ENCODE results near the gene ZNF518B.

DNA sequence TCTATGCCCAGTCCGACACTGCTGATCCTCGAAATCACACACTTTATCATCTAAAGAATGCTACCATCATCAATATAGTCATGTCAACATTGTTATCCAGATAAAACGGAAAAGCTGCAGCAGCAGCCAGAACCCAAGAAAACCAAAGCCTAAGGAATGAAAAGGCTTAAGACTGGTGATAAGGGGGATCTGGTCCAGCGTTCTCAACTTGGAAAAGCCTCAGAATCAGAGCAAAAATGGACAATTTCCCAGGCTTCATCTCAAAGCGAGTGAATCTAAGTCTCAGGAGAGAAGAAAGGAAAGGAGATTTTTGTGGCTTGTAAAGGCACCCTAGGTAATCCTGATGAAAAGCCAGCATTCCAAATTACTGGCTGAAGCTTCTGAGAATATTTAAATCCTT lies 8.2 kb downstream of the ZNF518B start:
- TF ChIP-seq, protein P1, sequence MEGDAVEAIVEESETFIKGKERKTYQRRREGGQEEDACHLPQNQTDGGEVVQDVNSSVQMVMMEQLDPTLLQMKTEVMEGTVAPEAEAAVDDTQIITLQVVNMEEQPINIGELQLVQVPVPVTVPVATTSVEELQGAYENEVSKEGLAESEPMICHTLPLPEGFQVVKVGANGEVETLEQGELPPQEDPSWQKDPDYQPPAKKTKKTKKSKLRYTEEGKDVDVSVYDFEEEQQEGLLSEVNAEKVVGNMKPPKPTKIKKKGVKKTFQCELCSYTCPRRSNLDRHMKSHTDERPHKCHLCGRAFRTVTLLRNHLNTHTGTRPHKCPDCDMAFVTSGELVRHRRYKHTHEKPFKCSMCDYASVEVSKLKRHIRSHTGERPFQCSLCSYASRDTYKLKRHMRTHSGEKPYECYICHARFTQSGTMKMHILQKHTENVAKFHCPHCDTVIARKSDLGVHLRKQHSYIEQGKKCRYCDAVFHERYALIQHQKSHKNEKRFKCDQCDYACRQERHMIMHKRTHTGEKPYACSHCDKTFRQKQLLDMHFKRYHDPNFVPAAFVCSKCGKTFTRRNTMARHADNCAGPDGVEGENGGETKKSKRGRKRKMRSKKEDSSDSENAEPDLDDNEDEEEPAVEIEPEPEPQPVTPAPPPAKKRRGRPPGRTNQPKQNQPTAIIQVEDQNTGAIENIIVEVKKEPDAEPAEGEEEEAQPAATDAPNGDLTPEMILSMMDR (conservative IDR thresholded peaks at IDR 0.05), result no peak
- TF ChIP-seq ZFX (IDR thresholded peaks at IDR 0.05), result no peak

All from C4-2B (cell line).